ENCODE results near the gene ITPR1. TPM values are rescaled to one million over a fixed set of nuclear protein-coding genes. Genes with fewer than 3 reads are reported as not detected.

ITPR1 gene
- total RNA-seq, 2 donors from 2014 or later: 5.9 TPM

DNA sequence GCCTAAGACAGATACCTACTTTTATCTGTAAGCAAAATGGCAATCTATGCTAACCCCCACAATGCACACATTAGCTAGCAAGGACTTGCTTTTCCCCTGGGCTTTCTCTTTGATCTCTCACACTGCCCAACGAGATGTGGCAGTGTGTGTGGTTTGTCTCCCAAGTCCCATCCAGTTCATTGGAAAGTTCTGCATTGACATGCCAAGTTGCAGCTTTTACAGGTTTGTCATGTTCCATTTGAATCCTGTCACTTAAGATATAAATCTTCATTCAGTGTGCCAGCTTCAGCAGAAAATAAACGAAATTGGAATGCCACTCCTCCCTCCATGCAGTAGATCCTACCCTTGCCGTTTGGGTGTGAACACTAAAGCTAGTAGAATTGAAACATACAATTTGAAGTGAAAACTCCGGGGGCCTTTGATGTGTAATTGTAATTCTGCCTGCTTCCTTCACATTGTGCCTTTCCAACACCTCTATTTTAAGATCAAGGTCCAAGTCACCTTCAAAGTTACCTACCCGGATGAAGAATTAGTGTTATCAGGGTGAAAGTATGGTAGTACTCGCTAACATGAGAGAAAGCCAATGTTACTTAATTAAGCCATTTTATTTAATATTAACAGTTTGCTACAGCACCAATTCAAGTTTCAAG, 355.2 kb downstream of the ITPR1 start:
- H3K36me3 ChIP-seq (ENCODE audit: control insufficient read depth, insufficient read depth, low read length): no peaks in the 10 kb centered on the region
- no peak overlapping the region for H3K27ac ChIP-seq (ENCODE audit: low read depth, low read length)
- no peak overlapping the region for H3K4me3 ChIP-seq (ENCODE audit: low read length)
- no peaks in the 10 kb centered on the region for H3K9me3 ChIP-seq (ENCODE audit: control insufficient read depth, low read length)
- no peaks in the 10 kb centered on the region for H3K27me3 ChIP-seq (ENCODE audit: control insufficient read depth, insufficient read depth, low read length, poor library complexity, severe bottlenecking)
- WGBS, 2 experiments (ENCODE audit: insufficient coverage in 1 of 2, insufficient read length in 1 of 2): 89 to 90% methylated on average over 2 to 6 of the region's 6 CpGs
- Mint-ChIP-seq H3K9me3 (no peaks in the 10 kb centered on the region), H3K27ac (no peak overlapping the region), H3K27me3 (ENCODE audit: insufficient read depth) (no peaks in the 10 kb centered on the region), H3K4me1 (peaks cover 5% of the 10 kb centered on the region), H3K4me3 (no peak overlapping the region), H3K36me3 (ENCODE audit: low read depth) (no peaks in the 10 kb centered on the region)
- no peak for DNase-seq
- TF ChIP-seq, protein P1, sequence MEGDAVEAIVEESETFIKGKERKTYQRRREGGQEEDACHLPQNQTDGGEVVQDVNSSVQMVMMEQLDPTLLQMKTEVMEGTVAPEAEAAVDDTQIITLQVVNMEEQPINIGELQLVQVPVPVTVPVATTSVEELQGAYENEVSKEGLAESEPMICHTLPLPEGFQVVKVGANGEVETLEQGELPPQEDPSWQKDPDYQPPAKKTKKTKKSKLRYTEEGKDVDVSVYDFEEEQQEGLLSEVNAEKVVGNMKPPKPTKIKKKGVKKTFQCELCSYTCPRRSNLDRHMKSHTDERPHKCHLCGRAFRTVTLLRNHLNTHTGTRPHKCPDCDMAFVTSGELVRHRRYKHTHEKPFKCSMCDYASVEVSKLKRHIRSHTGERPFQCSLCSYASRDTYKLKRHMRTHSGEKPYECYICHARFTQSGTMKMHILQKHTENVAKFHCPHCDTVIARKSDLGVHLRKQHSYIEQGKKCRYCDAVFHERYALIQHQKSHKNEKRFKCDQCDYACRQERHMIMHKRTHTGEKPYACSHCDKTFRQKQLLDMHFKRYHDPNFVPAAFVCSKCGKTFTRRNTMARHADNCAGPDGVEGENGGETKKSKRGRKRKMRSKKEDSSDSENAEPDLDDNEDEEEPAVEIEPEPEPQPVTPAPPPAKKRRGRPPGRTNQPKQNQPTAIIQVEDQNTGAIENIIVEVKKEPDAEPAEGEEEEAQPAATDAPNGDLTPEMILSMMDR (conservative IDR thresholded peaks at IDR 0.05): no peak
- H3K9ac ChIP-seq (ENCODE audit: extremely low read depth, low read length, poor library complexity, severe bottlenecking): no peak overlapping the region
- no peaks in the 10 kb centered on the region for H3K4me1 ChIP-seq (ENCODE audit: control insufficient read depth, insufficient read depth, low read length)

GRCh38 chr3:4849136-4849535, 356.0 kb downstream of the ITPR1 start:
- TF ChIP-seq, protein P1 (conservative IDR thresholded peaks at IDR 0.05): no peak
- WGBS, 2 experiments (ENCODE audit: insufficient coverage in 1 of 2, insufficient read length in 1 of 2): 89 to 94% methylated on average over 2 to 3 of the region's 3 CpGs
- no peak for DNase-seq
- H3K27ac Mint-ChIP-seq: no peak overlapping the region
- H3K4me1 Mint-ChIP-seq: peaks cover 12% of the 10 kb centered on the region
- no peak overlapping the region for H3K9ac ChIP-seq (ENCODE audit: extremely low read depth, low read length, poor library complexity, severe bottlenecking)
- no peaks in the 10 kb centered on the region for H3K9me3 Mint-ChIP-seq
- no peaks in the 10 kb centered on the region for H3K27me3 Mint-ChIP-seq (ENCODE audit: insufficient read depth)
- no peaks in the 10 kb centered on the region for H3K27me3 ChIP-seq (ENCODE audit: control insufficient read depth, insufficient read depth, low read length, poor library complexity, severe bottlenecking)
- no peaks in the 10 kb centered on the region for H3K36me3 Mint-ChIP-seq (ENCODE audit: low read depth)
- no peak overlapping the region for H3K4me3 ChIP-seq (ENCODE audit: low read length)
- H3K27ac ChIP-seq (ENCODE audit: low read depth, low read length): no peak overlapping the region
- no peaks in the 10 kb centered on the region for H3K9me3 ChIP-seq (ENCODE audit: control insufficient read depth, low read length)
- H3K36me3 ChIP-seq (ENCODE audit: control insufficient read depth, insufficient read depth, low read length): no peaks in the 10 kb centered on the region
- no peaks in the 10 kb centered on the region for H3K4me1 ChIP-seq (ENCODE audit: control insufficient read depth, insufficient read depth, low read length)
- H3K4me3 Mint-ChIP-seq: no peak overlapping the region

DNA sequence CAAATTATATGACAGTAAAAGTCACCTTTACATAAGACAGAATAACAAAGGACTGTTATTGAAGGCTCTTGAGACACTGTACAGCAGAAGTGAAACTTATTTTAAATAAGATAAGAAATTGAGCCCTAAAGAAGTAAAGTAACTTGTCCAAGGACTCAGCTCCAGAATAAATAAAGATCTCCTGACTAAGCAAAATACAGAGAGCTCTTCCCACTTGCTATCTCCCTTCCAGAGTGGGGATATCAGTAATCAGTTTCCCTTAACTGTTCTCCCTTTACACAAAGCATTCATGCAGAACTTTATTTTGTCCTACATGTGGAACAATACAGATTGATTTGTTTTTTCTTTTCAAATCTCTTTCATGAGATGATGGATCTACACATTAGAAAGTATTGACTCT, 356.6 kb downstream of the ITPR1 start:
- Mint-ChIP-seq H3K4me3 (no peak overlapping the region), H3K27me3 (ENCODE audit: insufficient read depth) (no peaks in the 10 kb centered on the region), H3K27ac (no peak overlapping the region), H3K9me3 (no peaks in the 10 kb centered on the region), H3K36me3 (ENCODE audit: low read depth) (no peaks in the 10 kb centered on the region), H3K4me1 (peaks cover 12% of the 10 kb centered on the region)
- no peak overlapping the region for H3K27ac ChIP-seq (ENCODE audit: low read depth, low read length)
- no peak overlapping the region for H3K9ac ChIP-seq (ENCODE audit: extremely low read depth, low read length, poor library complexity, severe bottlenecking)
- no peak overlapping the region for H3K4me3 ChIP-seq (ENCODE audit: low read length)
- H3K27me3 ChIP-seq (ENCODE audit: control insufficient read depth, insufficient read depth, low read length, poor library complexity, severe bottlenecking): no peaks in the 10 kb centered on the region
- H3K4me1 ChIP-seq (ENCODE audit: control insufficient read depth, insufficient read depth, low read length): no peaks in the 10 kb centered on the region
- H3K9me3 ChIP-seq (ENCODE audit: control insufficient read depth, low read length): no peaks in the 10 kb centered on the region
- TF ChIP-seq, protein P1 (conservative IDR thresholded peaks at IDR 0.05): no peak
- no peaks in the 10 kb centered on the region for H3K36me3 ChIP-seq (ENCODE audit: control insufficient read depth, insufficient read depth, low read length)
- no peak for DNase-seq
